Gastrocnemius medialis (tissue), 4 donors: ENCODE data around the gene GLTPD2.

Experiments
- CTCF ChIP-seq, 5 experiments: fragments of 450-650 bp in 3 of 5; fragments of 200-600 bp in 2 of 5; sonication (generic) in 2 of 5; IDR thresholded peaks in 4 of 5; conservative IDR thresholded peaks in 1 of 5; 1 replicate in 4 of 5; 2 replicates in 1 of 5; pipeline ENCODE4 v1.5.1; 2016 to 2019; ENCODE audit warnings: antibody characterized with exemption in 5 of 5, mild to moderate bottlenecking in 3 of 5, moderate library complexity in 3 of 5
- POLR2A ChIP-seq, 2 donors: fragments of 450-650 bp; IDR thresholded peaks; one replicate each; pipeline ENCODE4 v1.6.1; 2017; ENCODE audit warnings: antibody characterized with exemption in 2 of 2, mild to moderate bottlenecking in 2 of 2, moderate library complexity in 2 of 2

GRCh38 chr17:4743216-4743615 is 45.5 kb upstream of the GLTPD2 start:
- TF ChIP-seq POLR2A (IDR thresholded peaks at IDR 0.05) (no peak), CTCF (IDR thresholded peaks at IDR 0.05 in 4 of 5, conservative IDR thresholded peaks at IDR 0.05 in 1 of 5) (no peak)
